BE2C (cell line): Measurements from ENCODE around the gene DCHS2.

Experiments used
- DNase-seq: peaks from one replicate; pipeline ENCODE4 v3.0.0-alpha.2; 2020
- H3K27me3 ChIP-seq: fragments of 250-450 bp; sonication (Bioruptor Pico); 2 replicates; pipeline ENCODE4 v1.5.1; 2020; ENCODE audit warnings: mild to moderate bottlenecking
- H3K36me3 ChIP-seq: fragments of 250-450 bp; sonication (Bioruptor Pico); 2 replicates; pipeline ENCODE4 v1.5.1; 2020; ENCODE audit warnings: mild to moderate bottlenecking
- H3K4me1 ChIP-seq: fragments of 250-450 bp; sonication (Bioruptor Pico); 2 replicates; pipeline ENCODE4 v1.5.1; 2020
- H3K4me3 ChIP-seq: 2 replicates; pipeline ENCODE4 v1.5.1; 2011; ENCODE audit warnings: low read depth, low read length
- H3K9me3 ChIP-seq: fragments of 250-450 bp; sonication (Bioruptor Pico); 2 replicates; pipeline ENCODE4 v1.5.1; 2020
- TF ChIP-seq, protein P1 (sequence below): IDR thresholded peaks from 2 replicates; pipeline ENCODE4 v1.5.1; 2012; ENCODE audit warnings: mild to moderate bottlenecking, low read depth, low read length

Gene DCHS2

DNA sequence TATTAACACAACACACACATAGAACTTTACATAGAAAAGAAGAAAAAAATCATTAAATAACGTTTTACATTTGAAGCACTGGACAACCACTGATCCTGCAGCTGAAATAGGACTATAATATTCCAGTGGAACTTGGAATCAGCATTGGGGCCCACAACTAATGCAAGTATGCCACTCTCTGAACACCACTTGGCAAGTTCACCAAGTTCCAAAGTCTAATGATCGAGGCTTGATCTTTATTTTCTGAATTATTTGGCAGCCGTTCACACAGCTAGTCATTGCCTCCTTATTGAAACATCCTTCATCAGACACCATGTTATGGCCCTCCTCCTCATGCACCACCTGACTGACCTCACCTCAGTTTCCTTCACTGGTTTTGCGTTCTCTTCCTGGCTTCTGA lies 107.6 kb downstream of the DCHS2 start:
- Histone ChIP-seq H3K9me3 (no peaks in the 10 kb centered on the region), H3K4me1 (no peaks in the 10 kb centered on the region), H3K27me3 (no peaks in the 10 kb centered on the region), H3K4me3 (no peak overlapping the region), H3K36me3 (no peaks in the 10 kb centered on the region)
- DNase-seq, result no peak
- TF ChIP-seq, protein P1, sequence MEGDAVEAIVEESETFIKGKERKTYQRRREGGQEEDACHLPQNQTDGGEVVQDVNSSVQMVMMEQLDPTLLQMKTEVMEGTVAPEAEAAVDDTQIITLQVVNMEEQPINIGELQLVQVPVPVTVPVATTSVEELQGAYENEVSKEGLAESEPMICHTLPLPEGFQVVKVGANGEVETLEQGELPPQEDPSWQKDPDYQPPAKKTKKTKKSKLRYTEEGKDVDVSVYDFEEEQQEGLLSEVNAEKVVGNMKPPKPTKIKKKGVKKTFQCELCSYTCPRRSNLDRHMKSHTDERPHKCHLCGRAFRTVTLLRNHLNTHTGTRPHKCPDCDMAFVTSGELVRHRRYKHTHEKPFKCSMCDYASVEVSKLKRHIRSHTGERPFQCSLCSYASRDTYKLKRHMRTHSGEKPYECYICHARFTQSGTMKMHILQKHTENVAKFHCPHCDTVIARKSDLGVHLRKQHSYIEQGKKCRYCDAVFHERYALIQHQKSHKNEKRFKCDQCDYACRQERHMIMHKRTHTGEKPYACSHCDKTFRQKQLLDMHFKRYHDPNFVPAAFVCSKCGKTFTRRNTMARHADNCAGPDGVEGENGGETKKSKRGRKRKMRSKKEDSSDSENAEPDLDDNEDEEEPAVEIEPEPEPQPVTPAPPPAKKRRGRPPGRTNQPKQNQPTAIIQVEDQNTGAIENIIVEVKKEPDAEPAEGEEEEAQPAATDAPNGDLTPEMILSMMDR, result no peak

DNA sequence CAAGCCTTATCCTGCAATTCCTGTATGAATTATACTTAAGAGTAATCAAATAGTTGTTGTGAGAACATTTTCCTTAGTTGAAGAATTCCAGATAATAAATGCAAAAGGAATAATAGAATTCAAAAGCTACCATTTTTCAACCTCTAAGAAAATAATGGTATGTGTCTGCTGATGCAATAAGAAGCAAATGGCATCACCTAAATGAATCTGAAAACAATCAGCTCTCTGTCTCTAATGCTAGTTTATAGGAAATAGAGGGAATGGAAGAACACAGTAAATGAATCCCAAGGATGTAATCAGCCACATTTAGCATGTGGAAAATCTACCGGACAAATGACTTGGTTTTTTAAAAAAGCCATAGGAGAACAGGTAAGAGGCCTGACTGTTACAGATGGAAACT lies 115.1 kb downstream of the DCHS2 start:
- Histone ChIP-seq H3K36me3 (no peaks in the 10 kb centered on the region), H3K4me3 (no peak overlapping the region), H3K27me3 (no peaks in the 10 kb centered on the region), H3K9me3 (no peaks in the 10 kb centered on the region), H3K4me1 (no peaks in the 10 kb centered on the region)
- TF ChIP-seq, protein P1, result no peak
- no peak for DNase-seq

DNA sequence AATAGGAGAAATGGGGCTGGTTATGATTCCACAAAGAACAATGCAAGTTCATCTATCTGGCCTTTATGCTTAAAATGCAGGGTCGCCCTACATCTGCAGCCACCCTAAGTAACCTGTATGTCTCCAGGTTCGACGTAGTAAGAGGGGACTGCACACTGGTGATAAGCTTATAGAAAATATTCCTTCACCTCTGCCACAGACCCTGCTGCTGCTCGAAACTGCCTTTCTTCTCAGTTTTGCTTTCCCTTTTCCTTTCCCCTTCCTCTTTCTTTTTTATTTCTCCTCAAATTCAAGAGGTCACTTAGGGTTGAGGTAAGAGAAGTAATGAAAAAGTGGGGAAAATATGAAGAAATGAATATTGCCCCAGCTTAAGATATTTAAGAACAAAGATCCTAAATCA lies 123.5 kb downstream of the DCHS2 start:
- H3K27me3 ChIP-seq, result no peaks in the 10 kb centered on the region
- no peak overlapping the region for H3K4me3 ChIP-seq
- TF ChIP-seq, protein P1, result no peak
- no peaks in the 10 kb centered on the region for H3K4me1 ChIP-seq
- H3K36me3 ChIP-seq, result no peaks in the 10 kb centered on the region
- no peak for DNase-seq
- no peaks in the 10 kb centered on the region for H3K9me3 ChIP-seq

DNA sequence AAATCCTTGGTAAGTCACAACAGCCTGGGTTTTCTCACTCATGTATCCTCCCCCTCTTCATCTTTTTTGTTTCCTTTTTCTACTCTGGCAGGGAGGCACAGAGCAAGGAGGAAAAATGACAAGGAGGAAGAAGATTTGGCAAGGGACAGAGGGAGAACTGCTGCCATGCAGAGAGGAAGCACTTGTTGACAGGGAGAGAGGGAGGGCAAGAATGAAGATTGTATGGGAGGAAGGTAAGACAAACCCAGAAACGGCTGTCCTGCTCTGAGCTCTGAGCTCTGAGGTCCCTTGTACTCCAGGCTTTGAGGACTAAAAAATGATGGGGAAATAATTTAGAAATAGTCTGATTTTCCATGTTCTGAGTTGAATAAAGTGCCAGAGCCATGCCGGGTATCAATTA lies 123.9 kb downstream of the DCHS2 start:
- H3K9me3 ChIP-seq, result no peaks in the 10 kb centered on the region
- H3K4me3 ChIP-seq, result no peak overlapping the region
- no peaks in the 10 kb centered on the region for H3K4me1 ChIP-seq
- no peaks in the 10 kb centered on the region for H3K36me3 ChIP-seq
- TF ChIP-seq, protein P1, result no peak
- H3K27me3 ChIP-seq, result no peaks in the 10 kb centered on the region
- no peak for DNase-seq

DNA sequence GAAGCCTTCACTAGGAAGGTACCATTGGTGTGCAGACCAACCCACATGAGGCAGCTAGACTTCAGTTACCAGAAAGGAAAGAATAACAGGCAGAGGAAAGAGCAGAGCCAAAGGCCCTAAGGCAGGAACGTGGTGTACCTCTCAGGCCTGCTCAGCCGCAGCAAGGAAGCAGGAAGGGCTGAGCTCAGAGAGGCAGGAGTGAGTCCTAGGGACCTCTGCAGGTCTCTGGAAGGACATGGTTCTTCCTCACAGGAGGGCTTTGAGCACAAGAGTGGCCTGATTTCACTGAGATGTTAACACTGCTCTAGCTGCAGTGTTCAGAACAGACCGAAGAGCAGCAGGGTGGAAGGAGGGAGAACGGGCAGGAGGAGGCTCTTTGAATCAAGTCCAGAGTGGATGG lies 124.6 kb downstream of the DCHS2 start:
- no peaks in the 10 kb centered on the region for H3K9me3 ChIP-seq
- H3K36me3 ChIP-seq, result no peaks in the 10 kb centered on the region
- no peak overlapping the region for H3K4me3 ChIP-seq
- H3K27me3 ChIP-seq, result no peaks in the 10 kb centered on the region
- TF ChIP-seq, protein P1, result no peak
- no peak for DNase-seq
- H3K4me1 ChIP-seq, result no peaks in the 10 kb centered on the region

DNA sequence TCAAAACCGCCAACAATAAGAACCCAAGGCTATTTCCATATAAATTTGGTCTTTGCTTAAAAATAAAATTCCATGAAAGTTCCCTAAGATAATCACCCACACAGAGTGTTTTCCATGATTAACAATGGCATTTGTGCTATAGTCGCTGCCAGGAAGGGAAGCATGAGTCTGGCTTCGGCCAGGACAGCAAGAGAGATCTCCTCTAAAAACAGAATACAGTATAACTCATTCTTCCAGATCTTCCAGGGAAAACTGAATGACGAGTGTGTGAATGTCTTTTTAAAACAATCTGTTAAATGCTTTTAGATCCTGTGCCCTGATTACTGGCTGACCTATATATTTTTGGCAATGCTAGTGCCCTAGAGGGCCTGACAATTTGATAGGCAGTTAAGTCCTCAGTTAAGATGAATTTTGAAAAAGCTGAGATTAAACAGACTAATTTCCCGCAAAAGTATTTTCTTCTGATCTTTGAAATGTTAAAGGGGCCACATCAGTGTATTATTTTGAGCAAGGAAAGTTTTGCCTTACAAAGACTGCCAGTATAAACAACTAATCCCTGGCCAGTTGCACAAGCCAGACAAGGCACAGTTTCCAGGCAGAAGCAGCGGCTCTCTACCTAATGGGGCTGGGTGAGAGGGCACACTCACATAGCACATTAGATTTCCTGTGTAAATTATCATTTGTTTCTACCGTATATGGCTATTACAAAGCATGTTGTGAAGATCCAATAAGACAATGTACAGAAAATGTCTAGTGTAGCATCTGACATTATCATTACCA lies 127.3 kb downstream of the DCHS2 start:
- Histone ChIP-seq H3K9me3 (no peaks in the 10 kb centered on the region), H3K36me3 (no peaks in the 10 kb centered on the region), H3K4me1 (no peaks in the 10 kb centered on the region), H3K27me3 (no peaks in the 10 kb centered on the region), H3K4me3 (no peak overlapping the region)
- no peak for DNase-seq
- TF ChIP-seq, protein P1, result no peak
